Stimulated activated CD8-positive, alpha-beta memory T cell treated with anti-CD3 and anti-CD28 coated beads, Interleukin-7, amount 100 ng/mL, for 48 hours (primary cell): ENCODE data around the gene TMEM164.

Experiments
- DNase-seq, 2 donors: peaks; one replicate each; pipeline ENCODE4 v3.0.0-alpha.2; 2020; ENCODE audit warnings: low read depth in 1 of 2; ENCODE audit errors: extremely low read depth in 1 of 2

The TMEM164 gene

DNA sequence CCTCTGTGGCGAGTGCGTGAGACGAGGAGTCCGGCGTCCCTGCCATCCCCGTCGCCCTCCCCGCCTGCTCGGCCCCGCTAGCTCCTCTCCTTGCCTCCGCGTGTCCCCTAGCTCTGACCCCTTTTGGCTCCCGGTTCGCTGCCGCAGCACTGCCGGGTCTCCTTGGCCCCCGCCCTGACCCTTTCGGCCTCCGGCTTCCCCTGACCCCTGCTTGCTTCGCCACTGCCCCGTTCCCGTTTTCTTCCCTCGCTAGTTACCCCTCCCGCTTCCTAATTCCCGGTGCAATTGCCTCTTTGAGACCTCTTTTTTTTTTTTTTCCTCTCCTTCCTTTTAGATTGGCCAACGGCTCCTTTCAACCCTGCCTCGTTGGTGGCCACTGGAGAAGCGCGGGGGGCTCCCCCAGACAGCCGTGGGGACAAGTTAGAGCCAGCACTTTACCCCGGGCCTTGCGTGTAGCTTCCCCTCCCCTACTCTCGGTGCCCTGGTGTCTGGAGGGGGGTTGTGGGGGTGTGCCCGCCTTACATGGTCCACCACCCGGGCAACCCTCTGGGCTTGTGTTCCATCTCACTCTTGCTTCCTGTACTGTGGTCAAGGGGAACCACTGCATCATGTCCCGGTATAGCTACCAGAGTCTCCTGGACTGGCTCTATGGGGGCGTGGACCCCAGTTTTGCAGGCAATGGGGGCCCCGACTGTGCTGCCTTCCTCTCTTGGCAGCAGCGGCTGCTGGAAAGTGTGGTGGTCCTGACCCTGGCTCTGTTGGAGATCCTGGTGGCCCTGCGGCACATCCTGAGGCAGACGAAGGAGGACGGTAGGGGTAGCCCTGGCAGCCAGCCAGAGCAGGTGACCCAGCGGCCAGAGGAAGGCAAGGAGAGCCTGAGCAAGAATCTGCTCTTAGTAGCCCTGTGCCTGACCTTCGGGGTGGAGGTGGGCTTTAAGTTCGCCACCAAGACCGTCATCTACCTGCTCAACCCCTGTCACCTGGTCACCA is 548 bp downstream of the TMEM164 start:
- no peak for DNase-seq

DNA sequence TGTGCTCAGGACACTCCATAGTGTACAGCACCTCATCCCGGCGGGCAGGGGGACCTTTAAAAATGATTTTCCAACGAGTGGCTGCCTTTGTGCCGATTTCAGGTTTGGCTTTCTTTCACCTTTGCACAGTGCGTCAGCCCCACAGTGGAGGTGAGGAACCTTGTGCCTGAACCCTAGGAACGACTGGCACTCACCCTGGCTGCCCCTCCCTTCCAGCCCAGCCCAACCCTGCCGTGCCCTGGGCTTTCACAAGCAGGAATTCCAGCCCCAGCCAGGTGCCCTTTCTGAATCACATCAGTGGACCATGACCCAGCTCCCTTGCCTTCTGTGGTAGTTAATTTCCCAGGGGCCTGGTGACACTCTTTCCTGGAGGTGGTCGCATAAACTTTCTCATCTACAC is 1.3 kb downstream of the TMEM164 start:
- no peak for DNase-seq

DNA sequence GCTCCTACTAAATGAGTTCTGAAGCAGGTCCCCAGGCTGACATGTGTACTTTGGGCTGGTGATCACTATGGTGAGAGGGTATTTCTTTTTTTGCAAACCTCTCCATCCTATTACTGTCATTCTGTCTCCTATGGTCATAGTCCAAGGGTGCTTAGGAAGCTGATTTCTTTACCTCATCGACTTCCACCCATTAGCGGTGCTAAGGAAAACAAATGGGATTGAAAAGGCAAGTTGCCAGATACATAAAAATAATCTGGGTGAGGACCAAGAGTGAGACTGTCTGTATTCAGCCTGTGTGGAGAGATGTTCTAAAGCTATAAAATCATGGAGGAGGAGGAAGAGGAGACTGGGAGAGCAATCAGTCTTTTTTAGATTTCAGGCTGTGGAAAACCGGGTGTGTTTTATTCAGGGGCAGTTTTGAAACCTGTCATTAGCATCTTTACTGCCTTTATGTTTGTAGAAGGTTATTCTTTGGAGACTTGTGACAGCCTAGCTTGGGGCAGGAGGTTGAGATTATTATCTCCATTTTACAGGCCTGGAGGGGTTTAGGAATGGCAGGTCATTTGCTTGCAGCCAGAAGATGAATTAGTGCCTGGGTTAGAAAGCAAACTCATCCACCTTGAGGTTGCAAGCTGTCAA is 1.9 kb downstream of the TMEM164 start:
- DNase-seq = no peak

DNA sequence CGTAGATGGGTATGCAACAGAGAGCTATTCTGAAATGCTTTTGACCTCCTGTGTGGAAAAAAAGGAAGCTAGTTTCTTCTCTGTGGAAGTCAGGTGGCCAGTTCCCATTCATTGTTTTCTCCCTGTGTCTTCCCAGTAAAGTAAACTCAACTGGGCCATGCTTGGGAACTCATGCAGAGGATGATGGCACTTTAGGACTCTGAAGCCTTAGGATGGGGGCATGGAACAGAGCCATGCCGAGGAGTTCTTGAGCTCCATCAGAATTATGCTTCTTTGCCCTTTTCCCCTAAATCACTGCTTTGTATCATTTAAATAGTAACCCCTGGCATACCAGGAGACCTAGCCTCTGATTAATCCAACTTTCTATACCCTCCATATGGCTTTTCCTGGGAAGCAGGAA is 3.2 kb downstream of the TMEM164 start:
- DNase-seq = no peak

DNA sequence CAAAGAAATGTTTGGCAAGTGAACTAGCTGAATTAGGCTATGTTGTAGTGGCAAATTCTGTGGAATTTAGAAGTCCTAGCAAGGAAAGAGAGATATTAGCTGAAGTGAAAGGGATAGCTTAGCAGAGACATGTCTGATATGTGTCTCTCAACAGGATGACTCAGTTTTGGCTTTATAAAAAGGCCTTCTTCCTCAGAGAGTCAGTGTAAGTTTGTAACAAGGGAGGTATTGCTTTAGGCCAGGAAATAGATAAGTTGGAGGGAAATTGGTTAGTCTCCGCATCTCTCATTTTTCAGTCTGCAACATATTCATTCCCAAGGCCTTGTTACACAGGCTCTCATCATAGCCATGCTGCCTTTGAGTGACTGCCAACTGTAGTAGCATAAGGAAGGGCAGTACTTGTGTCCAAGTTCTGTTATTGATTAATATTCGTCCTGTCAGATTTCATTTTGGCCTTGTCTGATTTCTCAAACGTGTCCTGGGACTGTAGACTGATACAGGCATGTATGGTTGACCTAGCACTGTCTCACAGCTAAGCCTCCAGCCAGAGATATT is 4.0 kb downstream of the TMEM164 start:
- no peak for DNase-seq

DNA sequence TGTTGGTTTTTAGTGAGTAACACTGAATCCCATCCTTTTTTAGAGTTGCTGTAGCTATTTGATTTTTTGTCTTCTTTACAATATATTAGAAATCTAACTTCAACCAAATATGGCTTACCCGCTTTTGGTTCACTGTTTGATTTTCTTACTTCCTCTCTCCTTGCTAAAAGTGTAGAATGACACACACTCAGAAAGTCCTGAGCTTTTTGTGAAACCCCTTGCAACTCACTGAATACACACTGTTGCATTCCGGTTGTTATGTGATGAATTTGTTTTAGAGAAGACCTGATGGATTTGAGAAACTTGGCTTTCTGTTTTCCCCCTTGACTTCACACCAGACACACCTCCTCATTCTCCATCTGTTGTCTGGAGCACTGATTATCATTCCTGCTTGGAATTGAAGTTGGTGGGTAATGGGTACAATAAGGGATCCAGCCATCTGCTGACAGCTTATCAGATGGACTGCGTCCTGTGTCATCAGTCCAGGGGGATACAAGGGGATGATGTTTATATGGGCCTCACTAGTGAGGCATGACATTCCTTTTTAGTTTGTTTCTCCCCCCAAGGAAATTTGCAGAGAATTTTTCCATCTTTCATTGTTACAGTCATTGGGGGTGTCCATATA is 5.2 kb downstream of the TMEM164 start:
- DNase-seq = no peak

DNA sequence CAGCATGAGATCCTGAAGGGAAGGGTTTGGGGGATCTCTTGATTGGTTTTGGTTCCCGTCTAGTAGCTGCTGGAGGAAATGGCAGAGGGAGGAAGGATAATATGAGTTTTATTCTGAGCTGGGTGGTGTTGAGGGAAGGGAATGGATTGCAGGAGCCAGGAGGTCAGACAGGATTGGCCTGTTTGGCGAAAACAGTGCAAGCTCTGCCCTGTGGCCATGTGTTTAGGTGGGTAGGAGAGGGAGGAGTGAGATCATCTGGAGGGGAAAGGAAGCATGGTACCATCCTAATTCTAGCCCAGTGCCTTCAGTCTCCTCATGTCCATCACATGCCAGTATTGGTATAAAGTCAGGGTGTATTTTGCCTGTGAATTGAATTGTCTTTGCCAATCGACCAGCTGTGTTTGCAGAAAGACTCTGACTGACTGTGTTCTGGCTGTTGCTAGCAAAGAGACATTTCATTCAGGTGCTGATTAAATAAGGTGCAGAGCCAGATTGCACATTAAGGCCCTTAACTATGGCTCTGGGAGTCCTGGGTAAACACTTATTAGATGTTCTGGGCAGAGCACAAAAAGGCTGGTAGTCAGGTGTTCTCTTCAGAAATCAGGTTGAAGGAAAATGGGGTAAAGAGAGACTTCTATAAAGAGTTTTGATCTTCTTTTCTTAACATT is 10.0 kb downstream of the TMEM164 start:
- DNase-seq = no peak

DNA sequence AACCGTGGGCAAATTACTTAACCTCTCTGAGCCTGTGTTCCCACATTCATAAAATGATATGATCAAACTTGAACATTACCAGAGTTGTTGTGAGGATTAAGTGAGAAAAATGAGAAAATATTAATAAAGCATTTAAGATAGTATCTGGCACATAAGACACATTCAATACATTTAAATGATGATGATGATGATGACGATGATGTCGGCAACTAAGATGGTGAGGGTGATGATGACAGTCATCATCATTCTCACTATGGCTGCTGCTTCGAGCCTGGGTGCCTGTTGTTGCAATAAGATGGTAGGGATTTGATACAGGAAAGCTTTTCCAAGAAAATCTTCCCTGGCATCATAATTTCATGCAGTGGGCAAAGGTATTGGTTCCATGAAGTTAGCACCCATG is 11.1 kb downstream of the TMEM164 start:
- no peak for DNase-seq

DNA sequence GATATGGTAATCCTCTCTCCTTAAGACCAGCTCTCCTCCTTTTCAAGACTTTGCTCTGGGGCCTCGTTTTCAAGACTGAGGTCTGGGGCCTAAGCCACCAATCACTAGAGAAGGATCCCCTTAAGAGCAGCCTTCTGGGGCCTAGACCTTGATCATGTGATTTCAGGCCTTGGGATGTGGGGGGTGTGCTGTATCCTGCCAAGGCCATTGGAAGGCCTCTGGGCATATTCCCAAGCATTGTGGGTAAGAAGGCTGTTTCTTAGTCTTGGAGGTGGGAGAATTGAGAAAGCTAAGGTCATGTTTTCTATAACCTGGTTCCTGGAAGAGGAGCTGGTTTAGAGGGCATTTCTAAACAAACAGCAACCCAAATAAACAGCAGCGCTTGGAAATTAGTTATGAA is 12.1 kb downstream of the TMEM164 start:
- DNase-seq = no peak

DNA sequence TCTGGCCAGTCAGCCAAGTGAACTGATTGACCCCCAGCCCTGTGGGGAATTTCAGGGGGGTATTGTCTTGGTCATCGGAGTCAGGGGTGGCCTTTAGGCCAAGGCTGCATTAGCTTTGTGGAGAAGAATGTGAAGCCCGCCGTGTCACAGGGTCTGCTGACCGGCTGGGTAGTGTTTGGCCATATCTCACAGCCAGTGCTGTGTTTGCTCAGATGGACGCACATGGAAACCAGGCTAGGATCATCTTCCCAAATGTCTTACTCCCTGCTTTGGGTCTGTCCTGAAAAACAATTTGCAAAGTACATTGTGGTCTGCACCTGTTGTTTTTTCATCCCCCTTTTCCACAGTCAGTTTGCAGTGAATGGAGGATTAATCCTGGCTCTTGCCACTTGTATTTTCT is 13.0 kb downstream of the TMEM164 start:
- DNase-seq = no peak

DNA sequence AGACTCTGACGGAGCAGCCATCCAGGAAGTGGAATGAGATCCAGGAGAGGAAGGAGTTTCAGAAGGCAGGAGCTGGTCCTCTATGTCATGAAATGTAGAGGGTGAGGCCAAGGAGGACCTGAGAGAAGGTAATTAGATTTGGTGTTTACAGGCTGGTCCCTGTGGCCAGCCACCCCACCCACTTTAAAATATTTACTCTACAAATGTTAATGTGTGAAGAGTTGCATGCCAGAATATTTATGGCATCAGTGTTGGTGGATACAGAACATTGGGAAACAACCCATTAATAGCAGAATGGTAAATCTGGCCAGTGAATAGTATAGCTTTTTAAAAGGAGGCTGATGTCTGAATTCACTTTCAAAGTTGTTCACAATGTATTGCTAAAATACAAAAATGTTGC is 17.6 kb downstream of the TMEM164 start:
- no peak for DNase-seq

DNA sequence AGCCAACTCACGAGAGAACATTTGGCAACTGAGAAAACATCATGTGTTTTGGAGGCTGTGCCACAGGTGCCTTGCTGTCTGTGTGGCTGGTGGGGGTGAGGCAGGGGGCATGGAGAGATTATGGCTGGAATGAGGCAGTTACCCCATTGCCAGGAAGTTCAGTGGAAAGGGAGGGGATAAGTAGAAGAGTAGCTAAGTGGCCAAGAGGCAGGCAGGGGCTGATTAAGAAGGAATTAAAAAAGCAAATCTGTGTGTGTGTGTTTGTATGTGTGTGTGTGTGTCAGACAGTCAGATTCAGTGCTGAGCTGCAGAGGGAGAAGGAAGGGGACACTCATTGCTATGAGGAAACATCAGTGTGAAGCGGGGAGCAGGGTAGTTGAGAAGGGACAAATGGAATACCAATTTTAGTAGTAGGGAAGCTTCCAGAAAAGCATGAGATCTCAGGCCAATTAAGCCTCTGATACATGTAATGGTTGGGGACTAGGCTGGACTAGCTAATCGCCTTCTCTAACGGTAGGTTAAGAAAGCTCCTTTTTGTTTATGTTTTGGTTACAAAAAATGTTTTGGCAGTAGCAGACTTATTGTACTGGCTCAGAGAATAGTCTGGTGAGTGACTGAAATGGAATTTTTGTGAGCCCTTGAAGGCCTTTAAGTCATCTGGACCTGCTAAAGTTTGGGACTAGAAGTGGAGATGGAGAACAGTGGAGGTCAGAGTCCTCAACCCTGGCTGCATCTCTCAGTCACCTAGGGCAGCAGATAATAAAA is 18.5 kb downstream of the TMEM164 start:
- no peak for DNase-seq

DNA sequence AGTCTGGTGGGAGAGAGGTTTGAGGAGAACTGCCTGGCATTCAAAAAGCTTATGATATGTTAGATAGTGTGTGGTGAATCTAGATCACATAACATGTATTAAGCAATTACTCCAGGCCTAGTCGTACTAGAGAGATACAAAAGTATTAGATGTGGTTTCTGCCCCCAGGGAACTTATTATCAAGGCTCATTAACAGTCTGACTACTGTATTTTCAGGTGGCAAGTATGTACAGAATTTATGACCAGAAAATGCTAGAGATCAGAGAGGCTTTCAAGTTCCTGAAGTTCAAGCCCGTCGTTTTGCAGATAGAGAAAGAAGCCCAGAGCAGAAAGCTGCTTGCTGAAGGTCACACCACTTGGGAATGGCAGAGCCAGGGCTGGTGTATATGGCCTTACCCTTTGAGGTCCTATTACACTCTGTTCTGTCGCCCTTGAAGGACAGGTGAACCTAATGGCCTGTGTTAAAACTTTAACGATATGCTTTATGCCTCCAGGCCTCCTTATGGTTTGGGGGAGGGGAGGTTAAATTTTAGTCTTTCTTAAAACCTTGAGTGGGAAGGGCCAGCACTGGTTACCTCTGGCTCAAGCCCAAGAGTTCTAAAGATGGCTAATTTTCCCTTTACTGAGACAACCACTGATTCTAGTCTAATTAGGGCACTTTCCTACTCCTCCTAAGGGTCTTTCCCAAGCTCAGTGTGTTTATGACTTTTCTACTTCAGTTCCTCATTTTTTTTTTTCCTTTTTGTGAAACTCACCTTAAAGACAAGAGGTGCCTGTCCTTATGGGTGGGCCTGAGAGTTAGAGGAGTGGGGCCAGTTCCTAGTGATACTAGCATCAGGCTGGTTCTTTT is 19.9 kb downstream of the TMEM164 start:
- no peak for DNase-seq

DNA sequence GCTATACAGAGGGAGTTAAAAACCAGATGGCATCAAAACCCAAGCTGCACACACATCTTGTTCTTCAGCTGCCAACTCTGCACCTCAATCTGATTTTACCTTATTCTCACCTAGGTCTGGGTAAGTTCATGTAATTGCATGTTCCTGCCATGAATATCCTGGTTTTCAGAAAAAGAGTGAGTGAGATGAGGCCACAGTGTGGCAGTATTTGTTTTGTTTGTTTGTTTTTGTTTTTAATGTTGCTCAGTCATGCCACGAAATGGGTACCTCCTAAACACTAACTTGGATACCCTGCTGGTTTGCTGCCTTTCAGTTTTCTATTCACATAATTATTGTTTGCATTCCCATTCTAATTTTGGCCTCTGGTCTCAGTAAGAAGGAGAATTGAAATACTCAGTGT is 22.5 kb downstream of the TMEM164 start:
- DNase-seq = no peak

DNA sequence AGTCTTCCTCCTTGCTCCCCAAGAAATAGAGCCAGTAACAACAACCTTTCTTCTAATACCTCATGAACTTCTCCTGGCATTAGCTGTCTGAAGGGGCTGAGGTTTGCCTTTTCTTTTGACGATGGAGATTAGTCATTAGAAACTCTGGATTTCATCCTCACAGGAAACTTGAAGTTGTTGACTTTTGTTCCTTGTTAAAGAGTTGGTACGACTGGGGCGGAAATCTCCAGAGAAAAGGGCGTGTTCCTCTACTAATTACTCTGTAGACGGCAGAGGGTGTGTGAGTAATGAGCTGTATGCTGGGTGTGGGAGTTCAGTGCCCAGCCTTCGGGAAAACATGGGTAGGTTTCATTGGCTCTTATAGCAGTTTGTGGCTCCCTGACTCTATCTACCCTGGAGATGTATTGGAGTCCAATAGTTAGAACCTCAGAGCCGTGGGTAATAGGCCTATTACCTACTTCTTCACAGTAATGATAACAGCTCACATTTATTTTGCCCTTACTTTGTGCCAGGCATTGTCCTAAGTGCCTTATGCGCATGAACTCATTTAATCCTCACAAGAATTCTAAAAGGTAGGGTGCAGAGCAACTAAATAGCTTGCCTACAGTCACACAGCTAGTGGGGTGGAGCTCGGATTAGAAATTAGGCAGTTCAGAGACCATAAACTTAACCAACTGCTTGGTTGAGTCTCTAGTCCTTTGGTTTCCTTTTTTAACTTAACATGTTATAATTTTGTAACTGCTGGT is 23.4 kb downstream of the TMEM164 start:
- no peak for DNase-seq

DNA sequence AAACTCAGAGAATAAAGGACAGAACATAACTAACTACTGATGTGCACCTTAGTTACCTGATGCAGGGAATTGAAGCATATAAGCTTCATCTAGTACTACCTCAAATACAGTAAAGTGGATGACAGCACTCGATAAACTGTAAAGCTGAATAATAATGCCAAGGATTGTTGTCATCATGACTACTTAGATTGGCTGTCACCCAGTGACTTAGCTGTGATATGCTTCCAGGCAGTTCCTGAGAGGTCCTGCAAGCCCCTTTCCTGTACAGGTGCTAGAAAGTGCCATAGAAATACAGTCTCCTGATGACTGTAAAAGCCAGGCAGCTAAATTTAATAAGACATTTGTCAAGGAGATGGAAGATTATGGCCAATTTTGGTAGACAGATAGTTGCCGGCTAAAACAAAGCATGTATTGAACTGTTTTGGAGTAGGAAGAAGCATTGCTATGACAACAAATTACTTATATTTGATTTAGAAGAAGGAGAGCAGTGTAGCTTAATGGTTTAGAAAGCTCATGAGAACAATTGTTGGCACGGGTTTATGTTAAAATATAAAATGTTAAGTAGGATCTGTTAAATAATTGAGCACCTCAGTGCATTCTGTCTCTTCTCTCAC is 29.7 kb downstream of the TMEM164 start:
- DNase-seq = no peak

DNA sequence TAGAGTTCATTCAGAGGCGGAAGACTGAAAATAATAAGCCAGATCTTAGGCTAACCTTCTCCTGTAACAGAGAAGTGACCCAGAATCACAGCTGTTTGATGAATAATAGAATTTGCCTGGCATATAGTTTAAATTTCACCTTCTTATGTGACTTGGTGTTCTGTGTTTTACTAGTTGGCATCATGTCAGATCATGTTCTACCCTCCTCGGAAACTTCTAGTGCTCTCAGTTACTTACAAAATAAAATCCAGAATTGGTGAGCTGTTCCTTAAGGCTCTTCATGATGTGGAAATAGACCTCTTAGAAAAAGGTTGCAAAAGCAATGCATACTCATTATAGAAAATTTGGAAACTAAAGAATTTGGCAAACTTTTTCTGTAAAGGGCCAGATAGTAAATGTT is 31.1 kb downstream of the TMEM164 start:
- no peak for DNase-seq
